RPMI8226 (cell line): ENCODE data around the gene ACOXL.

ENCODE experiments used
- DNase-seq: peaks from one replicate; pipeline ENCODE4 v3.0.0-alpha.2; 2015

The ACOXL gene

DNA sequence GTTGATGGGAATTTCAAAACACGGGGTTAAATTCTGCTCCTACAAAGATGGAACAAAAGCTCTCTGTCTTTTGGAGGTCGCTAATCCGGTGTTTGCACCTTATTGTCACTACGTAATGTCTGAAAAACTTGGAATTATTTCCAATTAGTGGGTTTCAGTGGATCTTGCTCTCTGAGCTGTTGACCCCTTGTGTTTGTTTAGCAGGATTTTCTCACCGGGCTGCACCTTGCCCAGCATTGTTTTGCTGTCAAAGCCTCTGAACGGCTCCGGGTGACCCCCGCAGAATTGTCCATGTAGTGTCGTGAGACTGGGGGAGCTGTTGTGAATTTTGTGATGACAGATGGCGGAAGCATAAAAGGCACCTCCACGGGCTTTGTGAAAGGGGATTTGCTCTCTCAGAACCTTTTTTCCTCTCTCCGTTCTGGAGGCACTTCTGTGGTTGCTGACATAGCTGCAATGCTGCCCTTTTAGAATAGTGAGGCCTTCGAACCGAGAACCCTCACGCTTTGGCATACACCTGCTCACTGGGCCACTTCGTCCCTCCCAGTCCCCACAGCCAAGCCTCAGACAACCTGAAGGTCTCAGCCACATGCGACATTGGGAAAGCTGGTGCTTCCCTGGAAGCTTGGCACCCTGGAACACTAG, 129.4 kb downstream of the ACOXL start:
- no peak for DNase-seq

DNA sequence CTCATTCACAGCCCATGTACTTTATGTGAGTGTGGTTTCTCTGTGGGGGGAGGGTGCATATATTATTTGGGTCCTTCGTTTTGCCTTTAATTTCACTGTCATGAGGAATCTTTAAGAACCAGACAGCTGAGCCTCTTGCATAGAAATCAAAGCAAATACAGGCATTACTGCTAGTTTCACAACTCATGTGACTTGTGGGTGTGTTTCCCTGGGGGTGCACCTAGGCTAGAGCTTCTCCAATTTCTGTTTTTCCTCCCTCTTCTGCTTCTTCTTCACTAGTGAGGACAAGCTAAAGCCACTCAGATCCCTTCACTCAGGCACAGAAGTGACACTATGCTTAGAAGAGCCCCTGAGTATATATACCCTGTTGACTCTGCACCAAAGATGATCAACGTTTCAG, 131.4 kb downstream of the ACOXL start:
- DNase-seq, result peak; percentile 53

DNA sequence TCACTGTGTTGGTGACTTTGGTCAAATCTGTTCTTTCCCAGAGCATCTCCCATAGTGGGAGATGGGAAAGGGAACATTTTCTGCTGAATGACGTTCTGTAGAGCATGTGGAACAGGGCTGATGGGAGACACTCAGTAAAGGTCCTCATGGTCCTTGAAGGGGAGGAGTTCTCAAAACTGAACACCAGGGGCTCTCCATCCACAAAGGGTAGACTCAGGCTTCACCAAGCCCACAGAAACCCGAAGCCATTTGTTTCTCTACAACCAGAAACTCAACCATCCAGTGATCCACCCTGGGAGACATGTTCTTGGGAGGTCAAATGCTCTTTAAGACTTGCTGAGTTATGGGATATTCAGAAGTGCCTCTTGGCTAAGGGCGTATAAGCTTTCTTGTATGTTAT, 131.8 kb downstream of the ACOXL start:
- DNase-seq, result peak; percentile 60

DNA sequence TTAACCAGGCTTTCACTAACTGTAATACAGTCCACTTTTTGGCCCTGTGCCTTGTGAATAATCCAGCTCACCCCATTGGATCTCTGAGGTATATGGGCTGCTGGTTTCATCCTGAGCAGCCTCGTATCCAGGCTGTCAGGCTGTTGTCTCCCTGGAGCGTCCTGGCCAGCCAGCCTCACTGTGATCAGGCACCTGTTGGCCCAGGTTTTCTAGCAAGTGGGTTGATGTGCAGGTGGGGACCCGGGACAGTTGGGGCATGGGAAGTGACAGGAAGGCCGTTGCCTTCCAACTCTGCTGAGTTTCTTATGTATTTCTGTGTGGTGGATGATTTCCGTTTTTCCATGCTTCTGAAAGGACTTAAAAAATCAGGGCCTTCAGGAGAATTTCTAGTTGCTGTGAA, 132.4 kb downstream of the ACOXL start:
- peak; percentile 65 for DNase-seq

DNA sequence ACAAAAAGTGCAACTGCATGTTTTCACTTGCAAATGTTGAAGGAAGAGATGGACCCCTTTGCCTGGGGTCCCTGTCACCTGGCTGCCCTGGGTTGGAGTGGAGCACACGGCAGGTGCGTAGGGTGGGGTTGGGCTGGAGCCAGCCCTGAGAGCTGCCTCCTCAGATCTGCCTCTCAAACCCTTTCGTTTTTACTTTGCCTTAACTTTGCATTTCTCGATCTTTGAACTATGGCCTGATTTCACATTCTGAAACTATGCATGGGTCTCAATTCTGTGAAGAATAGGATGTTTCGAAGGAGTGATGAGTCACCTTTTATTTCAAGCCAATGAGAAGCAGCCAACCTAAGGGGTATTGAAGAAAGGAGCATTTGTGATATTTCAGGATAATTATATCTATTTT, 132.8 kb downstream of the ACOXL start:
- DNase-seq, result peak; percentile 92

DNA sequence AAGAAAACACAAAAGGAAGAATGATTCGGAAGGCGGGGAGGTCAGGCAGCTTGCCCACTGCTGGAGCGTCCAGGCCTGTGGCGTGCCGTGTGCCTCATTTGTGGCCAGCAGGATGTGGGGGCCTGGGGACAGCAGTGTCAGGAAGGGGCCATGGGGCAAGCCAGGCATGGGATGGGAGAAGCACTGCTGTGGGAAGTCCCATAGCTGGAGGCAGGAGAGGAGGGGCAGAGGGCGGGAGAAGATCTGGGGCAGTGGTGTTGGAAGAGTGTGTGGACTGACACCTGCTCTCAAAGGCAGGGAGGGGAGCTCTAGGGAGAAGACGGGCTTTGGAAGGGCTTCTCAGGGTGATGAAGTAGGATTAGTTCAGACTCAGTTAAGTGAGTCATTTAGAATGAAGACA, 133.7 kb downstream of the ACOXL start:
- no peak for DNase-seq

DNA sequence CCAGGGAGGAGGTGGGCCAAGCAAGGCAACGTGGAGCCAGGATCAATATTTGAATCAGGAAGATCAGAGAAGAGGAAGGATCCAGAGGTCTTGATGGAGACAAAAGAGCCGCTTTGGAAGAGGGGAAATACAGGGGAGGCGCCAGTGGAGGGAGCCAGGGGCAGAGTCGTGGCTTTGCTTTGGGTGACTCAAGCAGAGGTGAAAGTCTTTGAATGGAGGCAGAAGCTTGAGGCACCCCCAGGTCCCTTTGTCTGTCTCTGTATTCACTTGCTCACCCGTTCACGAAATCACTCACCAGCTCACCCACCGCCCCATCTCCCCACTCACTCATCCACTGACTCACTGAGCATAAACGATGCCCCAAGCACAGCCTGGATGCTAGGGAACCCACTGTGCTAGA, 134.1 kb downstream of the ACOXL start:
- DNase-seq, result no peak

GRCh38 chr2:110867078-110867477, 134.7 kb downstream of the ACOXL start:
- no peak for DNase-seq

DNA sequence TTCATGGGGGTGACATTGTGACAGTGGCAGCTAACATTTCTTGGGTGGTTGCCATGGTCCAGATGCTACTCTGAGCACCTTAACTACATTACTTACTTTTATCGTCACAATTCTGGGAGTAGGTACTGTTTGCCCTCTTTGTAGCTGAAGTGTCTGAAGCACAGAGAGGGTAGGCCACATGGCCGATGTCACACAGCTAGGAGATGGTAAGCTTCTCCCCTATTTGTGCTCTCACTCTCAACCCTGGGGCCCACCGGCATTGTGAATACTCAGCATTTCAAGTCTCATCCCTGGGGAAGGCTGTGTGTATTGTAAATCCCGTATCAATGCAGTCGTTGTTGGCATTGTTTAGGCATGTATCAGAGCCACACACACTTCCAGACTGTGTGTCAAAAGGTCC, 136.6 kb downstream of the ACOXL start:
- no peak for DNase-seq

GRCh38 chr2:110869472-110870446, 137.4 kb downstream of the ACOXL start:
- DNase-seq, result peak; percentile 96

DNA sequence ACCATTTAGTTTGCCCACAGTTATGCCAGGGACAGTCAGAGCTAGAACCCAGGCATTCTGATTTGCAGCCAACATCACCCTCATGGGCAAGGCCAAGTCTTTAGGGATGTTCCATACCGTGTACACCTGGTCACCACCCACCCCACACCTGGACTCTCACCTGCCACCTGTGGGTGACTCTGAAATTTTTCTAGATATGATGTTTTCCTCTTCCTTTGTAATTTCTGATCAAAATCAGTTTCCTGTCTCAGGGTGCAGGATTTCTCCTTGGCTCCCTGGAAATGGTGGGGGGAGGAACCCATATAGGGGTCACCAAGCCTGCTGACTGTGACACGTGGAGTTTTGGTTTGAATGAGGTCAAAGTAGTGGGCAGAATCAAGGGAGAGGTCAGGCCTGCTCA, 138.2 kb downstream of the ACOXL start:
- DNase-seq, result peak; percentile 69

DNA sequence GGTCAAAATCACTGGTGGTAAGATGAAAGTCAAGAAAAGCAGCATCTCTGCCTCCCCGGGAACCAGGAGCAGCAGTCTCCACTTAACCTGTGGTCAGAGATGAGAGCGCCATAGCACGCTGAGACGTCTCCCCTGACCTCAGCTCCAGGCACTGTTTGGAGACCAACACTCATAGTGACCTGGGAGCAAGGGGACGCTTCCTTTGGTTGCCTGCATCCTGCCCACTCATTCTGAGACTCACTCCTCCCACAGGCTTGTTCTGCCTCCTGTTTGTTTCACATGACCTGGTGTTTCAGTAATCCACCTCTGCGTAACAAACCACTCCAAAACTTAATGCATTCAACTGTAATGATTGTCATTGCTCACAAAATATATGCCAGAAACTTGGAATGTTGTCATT, 139.3 kb downstream of the ACOXL start:
- DNase-seq, result no peak

DNA sequence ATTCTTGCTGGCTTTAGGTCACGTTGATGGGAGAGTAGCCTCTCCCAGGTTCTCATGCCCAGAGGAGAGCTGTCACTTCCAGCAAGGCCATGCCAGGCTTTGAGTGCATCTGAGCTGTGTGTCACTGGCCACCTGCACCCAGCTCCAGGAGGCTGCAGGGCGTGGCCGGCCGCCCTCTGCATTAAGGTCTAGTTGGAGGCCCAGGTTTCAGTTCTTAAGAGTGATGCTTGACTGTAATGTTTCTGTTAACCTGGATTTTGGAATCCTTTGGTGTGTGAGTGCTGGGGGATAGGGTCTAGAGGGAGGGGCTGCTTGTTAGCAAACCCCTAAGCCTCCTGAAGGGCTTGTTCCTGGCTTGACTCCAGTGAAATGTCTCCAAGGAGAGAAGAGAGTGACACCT, 140.1 kb downstream of the ACOXL start:
- DNase-seq, result peak; percentile 87

GRCh38 chr2:110873056-110873502, 140.7 kb downstream of the ACOXL start:
- DNase-seq, result no peak

GRCh38 chr2:110873597-110874452, 141.5 kb downstream of the ACOXL start:
- DNase-seq, result no peak

GRCh38 chr2:110874453-110875383, 142.3 kb downstream of the ACOXL start:
- DNase-seq, result no peak

GRCh38 chr2:110875384-110875725, 143.0 kb downstream of the ACOXL start:
- DNase-seq, result no peak

DNA sequence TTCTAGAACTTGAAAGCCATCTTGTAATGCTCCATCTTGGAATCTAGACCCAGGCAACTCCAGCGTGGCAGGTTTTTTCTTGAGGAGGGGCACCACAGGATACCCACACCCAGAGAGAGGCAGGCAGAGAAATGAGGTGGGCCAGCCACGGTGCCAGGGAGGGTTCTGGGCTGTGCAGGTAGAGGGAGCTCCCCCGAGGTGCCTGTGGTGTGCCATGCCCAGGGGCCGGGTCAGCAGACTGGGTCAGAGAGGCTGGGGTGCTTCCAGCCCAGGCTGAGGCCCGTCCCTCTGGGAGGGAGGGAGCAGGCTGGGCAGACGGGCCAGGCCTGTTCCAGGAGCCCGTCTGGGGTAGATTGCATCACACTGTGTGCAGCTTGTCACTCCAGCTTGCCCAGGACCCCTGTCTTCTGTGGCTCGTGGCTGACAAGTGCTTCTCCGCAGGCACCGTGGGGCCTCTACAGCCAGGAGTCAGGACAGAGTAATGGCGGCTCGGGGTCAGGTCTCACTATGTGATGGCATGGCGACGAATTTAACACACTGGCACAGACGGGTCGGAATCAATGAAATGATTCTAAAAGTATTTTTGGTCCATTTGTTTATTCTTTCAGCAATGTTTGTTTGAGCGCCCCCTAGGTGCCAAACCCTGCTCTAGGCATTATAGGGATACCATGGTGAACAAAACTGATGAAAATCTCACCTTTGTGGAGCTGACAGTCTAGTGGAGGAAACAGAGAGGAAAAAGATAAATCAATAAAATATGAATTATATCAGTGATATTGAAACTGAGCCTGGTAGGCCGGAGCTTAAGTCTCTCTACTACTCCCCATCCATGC, 144.0 kb downstream of the ACOXL start:
- no peak for DNase-seq

- no peak for DNase-seq
Measured at GRCh38 chr2:110877031-110877827, 144.9 kb downstream of the ACOXL start.

DNA sequence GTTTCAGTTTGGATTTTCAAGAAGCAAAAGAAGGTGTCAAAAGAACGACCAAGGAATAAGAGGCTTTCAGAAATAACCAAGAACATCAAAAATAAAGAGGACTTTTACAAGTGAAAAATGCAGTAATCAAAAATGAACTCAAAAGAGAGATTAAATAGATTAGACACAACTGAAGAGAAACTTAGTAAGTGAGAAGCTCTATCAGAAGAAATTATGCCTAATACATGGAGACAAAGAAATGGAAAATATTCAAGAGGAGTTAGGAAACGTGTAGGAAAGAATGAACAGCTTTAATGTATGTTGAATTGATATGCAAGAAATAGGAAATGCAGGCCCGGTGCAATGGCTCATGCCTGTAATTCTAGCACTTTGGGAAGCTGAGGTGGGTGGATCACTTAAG, 145.8 kb downstream of the ACOXL start:
- DNase-seq, result no peak
